HCT116 (cell line): ENCODE results near the gene HSD17B3. TPM values are rescaled to one million over a fixed set of nuclear protein-coding genes. Genes with fewer than 3 reads are reported as not detected.

ENCODE experiments used
- ATAC-seq: fragments of 200-7000 bp; cut with Tn5 transposase; 2 replicates; pipeline ENCODE4 v1.9.1; 2020; ENCODE audit warnings: mild to moderate bottlenecking, moderate library complexity
- BruUV-seq: library from RNA; stranded (reverse); fragments of 400-500 nt; replicated peaks from 2 replicates; lab custom pipeline; 2021; lab: Mats Ljungman, UMichigan
- CTCF ChIA-PET: fragments of 300-600 bp; sonication (Branson Sonifier 250); formaldehyde crosslinking; loops from one replicate; lab custom pipeline; 2021; ENCODE audit warnings: antibody characterized with exemption; lab: Charles Lee
- POLR2A ChIA-PET: fragments of 300-600, 350-600 bp; sonication (Branson Sonifier 250); formaldehyde crosslinking; loops from one replicate; lab custom pipeline; 2021; ENCODE audit warnings: antibody characterized with exemption; lab: Charles Lee
- RAD21 ChIA-PET, 2 experiments: fragments of 300-600 bp; sonication (Branson Sonifier 250); formaldehyde crosslinking; loops; one replicate each; lab custom pipeline; 2023; ENCODE audit warnings: low total read pairs in 2 of 2; ENCODE audit not compliant: uncharacterized antibody in 2 of 2, unreplicated experiment in 2 of 2, low non-redundant PET in 1 of 2; lab: Charles Lee
- DNase-seq: peaks from one replicate; pipeline ENCODE4 v3.0.0-alpha.2; 2010; ENCODE audit warnings: low read depth, low spot score
- H2AFZ ChIP-seq: fragments of 200-600 bp; shearing (Covaris generic), sonication (generic); 2 replicates; pipeline ENCODE4 v1.6.1; 2017; ENCODE audit warnings: low read depth, mixed run types, mixed read lengths, antibody characterized with exemption, low read length; ENCODE audit not compliant: poor library complexity, severe bottlenecking
- H3K27ac ChIP-seq: 2 replicates; pipeline ENCODE4 v1.5.1; 2012; ENCODE audit warnings: low read depth, low read length
- H3K27me3 ChIP-seq: fragments of 200-600 bp; sonication (generic); 2 replicates; pipeline ENCODE4 v1.6.1; 2016; ENCODE audit warnings: mixed run types, low read length, mixed read lengths; ENCODE audit not compliant: insufficient read depth
- H3K36me3 ChIP-seq, 2 experiments: fragments of 200-500 bp in 1 of 2; fragments of 200-600 bp in 1 of 2; sonication (Bioruptor generic) in 1 of 2; sonication (generic) in 1 of 2; 2 replicates each; pipeline versions ENCODE4 v1.5.1 to v1.6.1; 2014 to 2016; ENCODE audit warnings: low read length in 2 of 2, inconsistent platforms in 1 of 2, mixed read lengths in 1 of 2, mixed run types in 1 of 2; ENCODE audit not compliant: insufficient read depth in 2 of 2, control insufficient read depth in 1 of 2
- H3K4me1 ChIP-seq, 2 experiments: fragments of 200-600 bp in 1 of 2; sonication (generic) in 1 of 2; 2 replicates each; pipeline versions ENCODE4 v1.5.1 to v1.6.1; 2012 to 2017; ENCODE audit warnings: low read length in 2 of 2, inconsistent platforms in 1 of 2, mild to moderate bottlenecking in 1 of 2, mixed read lengths in 1 of 2, mixed run types in 1 of 2, moderate library complexity in 1 of 2; ENCODE audit not compliant: insufficient read depth in 2 of 2, control insufficient read depth in 1 of 2
- H3K4me2 ChIP-seq: fragments of 200-600 bp; sonication (generic); 2 replicates; pipeline ENCODE4 v1.6.1; 2017; ENCODE audit warnings: mixed run types, low read length, mixed read lengths
- H3K4me3 ChIP-seq, 2 experiments: fragments of 200-600 bp in 1 of 2; sonication (generic) in 1 of 2; replicated peaks in 1 of 2; 2 replicates each; pipeline ENCODE4 v1.5.1; 2011 to 2016; ENCODE audit warnings: low read length in 2 of 2, control low read depth in 1 of 2, low read depth in 1 of 2, mild to moderate bottlenecking in 1 of 2, mixed read lengths in 1 of 2, mixed run types in 1 of 2
- H3K79me2 ChIP-seq: fragments of 200-600 bp; sonication (generic); 2 replicates; pipeline ENCODE4 v1.6.1; 2017; ENCODE audit warnings: mild to moderate bottlenecking, mixed run types, low read length, moderate library complexity, mixed read lengths; ENCODE audit not compliant: insufficient read depth
- H3K9ac ChIP-seq: fragments of 200-600 bp; sonication (generic); 2 replicates; pipeline ENCODE4 v1.6.1; 2016; ENCODE audit warnings: low read length, mixed read lengths
- H3K9me2 ChIP-seq: fragments of 200-600 bp; sonication (generic), shearing (Covaris generic); 2 replicates; pipeline ENCODE4 v1.6.1; 2017; ENCODE audit warnings: mixed run types, mild to moderate bottlenecking, moderate library complexity; ENCODE audit not compliant: insufficient read depth
- H3K9me3 ChIP-seq, 2 experiments: fragments of 200-500 bp in 1 of 2; fragments of 200-600 bp in 1 of 2; sonication (Bioruptor generic) in 1 of 2; sonication (generic) in 1 of 2; 2 replicates each; pipeline ENCODE4 v1.6.1; 2014 to 2017; ENCODE audit warnings: low read length in 2 of 2, mixed read lengths in 2 of 2, inconsistent platforms in 1 of 2, low read depth in 1 of 2, mild to moderate bottlenecking in 1 of 2, mixed run types in 1 of 2, moderate library complexity in 1 of 2; ENCODE audit not compliant: control insufficient read depth in 1 of 2, insufficient read depth in 1 of 2
- H4K20me1 ChIP-seq: fragments of 200-600 bp; sonication (generic), shearing (Covaris generic); 2 replicates; pipeline ENCODE4 v1.6.1; 2017; ENCODE audit warnings: mixed run types, mild to moderate bottlenecking, moderate library complexity; ENCODE audit not compliant: insufficient read depth
- CEBPB ChIP-seq: IDR thresholded peaks from 2 replicates; pipeline ENCODE4 v1.6.1; 2012; ENCODE audit warnings: low read depth
- EGR1 ChIP-seq: IDR thresholded peaks from 2 replicates; pipeline ENCODE4 v1.6.1; 2012; ENCODE audit warnings: low read depth
- ELF1 ChIP-seq: IDR thresholded peaks from 2 replicates; pipeline ENCODE4 v1.6.1; 2012; ENCODE audit warnings: low read depth, borderline replicate concordance
- EZH2phosphoT487 ChIP-seq: fragments of 200-600 bp; IDR thresholded peaks from 2 replicates; pipeline ENCODE4 v1.6.1; 2018; ENCODE audit warnings: antibody characterized with exemption, borderline replicate concordance
- JUND ChIP-seq: IDR thresholded peaks from 2 replicates; pipeline ENCODE4 v1.6.1; 2012
- POLR2A ChIP-seq: IDR thresholded peaks from 2 replicates; pipeline ENCODE4 v1.7.0; 2011; ENCODE audit warnings: borderline replicate concordance; ENCODE audit not compliant: insufficient read depth, insufficient read length; ENCODE audit errors: extremely low read depth
- RAD21 ChIP-seq: IDR thresholded peaks from 2 replicates; pipeline ENCODE4 v1.6.1; 2012; ENCODE audit warnings: low read depth, mild to moderate bottlenecking
- REST ChIP-seq: IDR thresholded peaks from 2 replicates; pipeline ENCODE4 v1.6.1; 2012; ENCODE audit warnings: low read depth
- SIN3A ChIP-seq: IDR thresholded peaks from 2 replicates; pipeline ENCODE4 v1.6.1; 2012; ENCODE audit warnings: low read depth
- SRF ChIP-seq: IDR thresholded peaks from 2 replicates; pipeline ENCODE4 v1.6.1; 2012; ENCODE audit warnings: low read depth
- YY1 ChIP-seq: IDR thresholded peaks from 2 replicates; pipeline ENCODE4 v1.6.1; 2011; ENCODE audit warnings: low read length, low read depth, moderate library complexity, mild to moderate bottlenecking; ENCODE audit not compliant: insufficient replicate concordance; ENCODE audit errors: extremely low read depth
- ZFX ChIP-seq: fragments of 450-650 bp; IDR thresholded peaks from 2 replicates; pipeline ENCODE4 v1.6.1; 2017
- ZNF274 ChIP-seq: fragments of 200-500 bp; sonication (Bioruptor generic); IDR thresholded peaks from 2 replicates; pipeline ENCODE4 v1.6.1; 2014; ENCODE audit warnings: mild to moderate bottlenecking, low read depth, low read length, inconsistent platforms
- intact Hi-C: fragments of 100-400 bp; cut with micrococcal nuclease; formaldehyde crosslinking; loops from 2 replicates; pipeline ENCODE4 v1.10.0; 2022
- total RNA-seq: library from RNA; stranded (reverse); gene quantifications from one replicate; pipeline ENCODE4 v1.2.1, GENCODE V29; 2021; ENCODE audit not compliant: unreplicated experiment

The HSD17B3 gene
- total RNA-seq, 1 experiment from 2014 or later, result 0.37 TPM

GRCh38 chr9:96305171-96305570 lies 3.2 kb upstream of the HSD17B3 start:
- POLR2A ChIA-PET, result no interaction called here
- H3K9me3 ChIP-seq, result peaks cover 0 to 6% of the 10 kb centered on the region in 2 experiments; a peak in 1 of 4 replicates
- no peak overlapping the region for H3K9ac ChIP-seq
- no peak overlapping the region for H3K4me2 ChIP-seq
- no peak for ATAC-seq
- H3K4me1 ChIP-seq, result peaks cover 2 to 12% of the 10 kb centered on the region in 2 experiments; a peak in 3 of 4 replicates
- no peak overlapping the region for H3K4me3 ChIP-seq
- no peak overlapping the region for H3K27ac ChIP-seq
- no peak overlapping the region for H2AFZ ChIP-seq
- RAD21 ChIA-PET, result no interaction called here
- H3K9me2 ChIP-seq, result no peaks in the 10 kb centered on the region
- no peaks in the 10 kb centered on the region for H3K79me2 ChIP-seq
- TF ChIP-seq CEBPB (no peak), ZNF274 (no peak), SRF (no peak), REST (no peak), SIN3A (no peak), POLR2A (no peak), ELF1 (no peak), YY1 (no peak), JUND (no peak), RAD21 (no peak), EZH2phosphoT487 (no peak), ZFX (no peak), EGR1 (no peak)
- intact Hi-C loops, result no loop called here
- H3K27me3 ChIP-seq, result no peaks in the 10 kb centered on the region
- no TSS peak for BruUV-seq
- no peaks in the 10 kb centered on the region for H3K36me3 ChIP-seq
- CTCF ChIA-PET, result interaction anchor here (0.9 kb wide), 1 partner anchor 12 kb away, joined by 4 read pairs; no protein-coding TSS in a partner anchor
- H4K20me1 ChIP-seq, result no peaks in the 10 kb centered on the region
- DNase-seq, result no peak
